ENCODE measurements around the gene KCNQ1.

DNA sequence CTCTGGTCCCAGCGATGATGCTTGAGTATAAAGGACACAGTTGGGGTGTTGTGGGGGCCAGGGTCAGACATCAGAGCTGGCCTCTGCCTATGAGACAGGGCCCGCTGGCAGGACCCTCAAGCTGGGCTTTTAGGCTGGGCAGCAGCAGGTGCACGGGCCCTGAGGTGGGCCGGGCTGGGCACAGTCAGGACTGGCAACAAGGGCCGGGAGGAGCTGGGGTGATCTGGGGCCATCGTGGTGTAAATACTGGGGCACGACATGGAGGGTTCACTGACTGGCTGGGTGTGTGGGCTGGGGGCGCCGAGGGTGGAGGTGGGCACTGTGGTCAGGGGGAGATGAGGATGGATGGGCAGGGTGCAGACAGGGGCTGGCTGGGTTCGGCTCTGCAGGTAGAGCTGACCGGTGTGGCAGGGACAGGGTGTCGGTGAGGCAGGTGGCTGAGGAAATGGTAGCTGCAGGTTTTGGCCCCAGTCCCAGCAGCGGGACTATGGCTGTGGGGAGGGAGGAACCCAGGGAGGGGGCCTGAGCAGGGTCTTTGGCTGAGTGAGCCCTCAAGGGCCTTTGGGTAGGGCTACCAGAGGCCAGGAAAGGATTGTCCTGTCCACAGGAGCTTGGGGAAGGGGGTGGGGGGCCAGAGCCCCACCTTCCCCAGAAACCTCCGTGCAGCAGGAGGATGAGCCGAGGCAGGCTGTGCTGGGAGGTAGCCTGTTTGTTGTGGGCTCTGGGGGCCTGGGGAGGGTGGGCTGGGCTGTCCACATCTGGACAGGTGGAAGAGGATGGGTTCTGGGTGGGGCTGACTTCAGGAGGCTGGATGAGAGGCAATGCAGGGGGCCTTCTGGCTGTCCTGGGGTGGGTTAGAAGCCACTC lies 81.4 kb downstream of the KCNQ1 start:
- no peak for TF ChIP-seq RAD21 (conservative IDR thresholded peaks at IDR 0.05)
- TF ChIP-seq POLR2AphosphoS5 (IDR thresholded peaks at IDR 0.05) = no peak
- TF ChIP-seq EP300 (conservative IDR thresholded peaks at IDR 0.05; ENCODE audit: poor library complexity, severe bottlenecking) = no peak
- TF ChIP-seq, protein P1, sequence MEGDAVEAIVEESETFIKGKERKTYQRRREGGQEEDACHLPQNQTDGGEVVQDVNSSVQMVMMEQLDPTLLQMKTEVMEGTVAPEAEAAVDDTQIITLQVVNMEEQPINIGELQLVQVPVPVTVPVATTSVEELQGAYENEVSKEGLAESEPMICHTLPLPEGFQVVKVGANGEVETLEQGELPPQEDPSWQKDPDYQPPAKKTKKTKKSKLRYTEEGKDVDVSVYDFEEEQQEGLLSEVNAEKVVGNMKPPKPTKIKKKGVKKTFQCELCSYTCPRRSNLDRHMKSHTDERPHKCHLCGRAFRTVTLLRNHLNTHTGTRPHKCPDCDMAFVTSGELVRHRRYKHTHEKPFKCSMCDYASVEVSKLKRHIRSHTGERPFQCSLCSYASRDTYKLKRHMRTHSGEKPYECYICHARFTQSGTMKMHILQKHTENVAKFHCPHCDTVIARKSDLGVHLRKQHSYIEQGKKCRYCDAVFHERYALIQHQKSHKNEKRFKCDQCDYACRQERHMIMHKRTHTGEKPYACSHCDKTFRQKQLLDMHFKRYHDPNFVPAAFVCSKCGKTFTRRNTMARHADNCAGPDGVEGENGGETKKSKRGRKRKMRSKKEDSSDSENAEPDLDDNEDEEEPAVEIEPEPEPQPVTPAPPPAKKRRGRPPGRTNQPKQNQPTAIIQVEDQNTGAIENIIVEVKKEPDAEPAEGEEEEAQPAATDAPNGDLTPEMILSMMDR (IDR thresholded peaks at IDR 0.05; ENCODE audit: poor library complexity, severe bottlenecking) = no peak

Measured in neural cell (in vitro differentiated cells).